ENCODE results near the gene HSPBP1. TPM values are rescaled to one million over a fixed set of nuclear protein-coding genes. Genes with fewer than 3 reads are reported as not detected.
A peak's percentile ranks its signal among the peaks of the same experiment; 100 is the strongest.

Gene HSPBP1
- total and polyA plus RNA-seq, 9 of the 15 experiments (the other 6 are each of a cell fraction or from before 2014, with no cell fraction given): 0.83 to 81.3 (median 21.8) TPM

GRCh38 chr19:55308281-55308680 lies 28.4 kb upstream of the HSPBP1 start:
- TF ChIP-seq POLR2G (IDR thresholded peaks at IDR 0.05; ENCODE audit: low read depth, low read length): 0 out of 2 replicates have a peak, but pooled peaks have one; percentile 24
- no peak for TF ChIP-seq BRD4 (IDR thresholded peaks at IDR 0.05)
- BruUV-seq (replicated peaks): no TSS peak
- Histone ChIP-seq H3K9me3 (replicated peaks; ENCODE audit: control insufficient read depth, insufficient read depth, low read depth, low read length) (no peaks in the 10 kb centered on the region; the same call in 1 of the 2 replicates), H3K9ac (ENCODE audit: insufficient read depth in 1 of 2, low read depth in 2 of 2, low read length in 2 of 2) (peak overlapping the region in 1 of 2 experiments; percentile 40; a peak in 1 of 4 replicates), H2AFZ (ENCODE audit: low read depth, low read length) (no peak overlapping the region), H3K36me3 (ENCODE audit: control insufficient read depth, insufficient read depth, low read length) (peaks cover 5% of the 10 kb centered on the region; the same call in 1 of the 3 replicates), H3K27ac (ENCODE audit: extremely low read depth, low read depth, low read length) (no peak overlapping the region), H3K4me3 (no peak overlapping the region), H3K79me2 (ENCODE audit: control insufficient read depth, insufficient read depth, low read length) (no peaks in the 10 kb centered on the region), H3K27me3 (ENCODE audit: control insufficient read depth in 2 of 2, insufficient read depth in 2 of 2, low read length in 2 of 2) (no peaks in the 10 kb centered on the region), H3K4me1 (replicated peaks in 1 of 2; ENCODE audit: control insufficient read depth in 2 of 2, insufficient read depth in 2 of 2, low read length in 2 of 2) (peaks cover 0 to 47% of the 10 kb centered on the region in 2 experiments; a peak in 3 of 5 replicates), H4K20me1 (replicated peaks; ENCODE audit: control insufficient read depth, insufficient read depth, low read length) (no peaks in the 10 kb centered on the region), H3K4me2 (ENCODE audit: insufficient read depth, low read length) (no peak overlapping the region), H3K9me1 (ENCODE audit: control insufficient read depth, insufficient read depth, low read length) (no peaks in the 10 kb centered on the region)
- FAIRE-seq: no peak
- POLR2A ChIA-PET: no interaction called here
- 70% methylated on average over 7 of the region's 11 CpGs for WGBS (ENCODE audit: insufficient coverage, low coverage, missing lambda C conversion rate)
- no peak for ATAC-seq
- intact Hi-C loops (cut with micrococcal nuclease) (no loop called here), in situ Hi-C loops (cut with MboI) (no loop called here)
- CTCF ChIA-PET (ENCODE audit: low intra/inter-chr PET ratio): no interaction called here
- DNase-seq (ENCODE audit: extremely low read depth in 1 of 4, low spot score in 3 of 4): no peak

GRCh38 chr19:55306712-55307111 lies 26.8 kb upstream of the HSPBP1 start:
- Histone ChIP-seq H2AFZ (ENCODE audit: low read depth, low read length) (no peak overlapping the region), H3K27ac (ENCODE audit: extremely low read depth, low read depth, low read length) (no peak overlapping the region), H4K20me1 (replicated peaks; ENCODE audit: control insufficient read depth, insufficient read depth, low read length) (no peaks in the 10 kb centered on the region), H3K4me2 (ENCODE audit: insufficient read depth, low read length) (no peak overlapping the region), H3K9me3 (replicated peaks; ENCODE audit: control insufficient read depth, insufficient read depth, low read depth, low read length) (no peaks in the 10 kb centered on the region; the same call in 1 of the 2 replicates), H3K27me3 (ENCODE audit: control insufficient read depth in 2 of 2, insufficient read depth in 2 of 2, low read length in 2 of 2) (no peaks in the 10 kb centered on the region), H3K9ac (ENCODE audit: insufficient read depth in 1 of 2, low read depth in 2 of 2, low read length in 2 of 2) (no peak overlapping the region), H3K9me1 (ENCODE audit: control insufficient read depth, insufficient read depth, low read length) (no peaks in the 10 kb centered on the region), H3K4me3 (no peak overlapping the region), H3K36me3 (ENCODE audit: control insufficient read depth, insufficient read depth, low read length) (peaks cover 5% of the 10 kb centered on the region; the same call in 1 of the 3 replicates), H3K4me1 (replicated peaks in 1 of 2; ENCODE audit: control insufficient read depth in 2 of 2, insufficient read depth in 2 of 2, low read length in 2 of 2) (peaks cover 0 to 46% of the 10 kb centered on the region in 2 experiments; a peak in 3 of 5 replicates), H3K79me2 (ENCODE audit: control insufficient read depth, insufficient read depth, low read length) (no peaks in the 10 kb centered on the region)
- FAIRE-seq (no peak), DNase-seq (ENCODE audit: extremely low read depth in 1 of 4, low spot score in 3 of 4) (no peak), ATAC-seq (no peak)
- intact Hi-C loops (cut with micrococcal nuclease): no loop called here
- in situ Hi-C loops (cut with MboI): no loop called here
- ChIA-PET CTCF (ENCODE audit: low intra/inter-chr PET ratio) (no interaction called here), POLR2A (interaction anchor here (1.0 to 1.1 kb wide), 2 partner anchors 12 to 101 kb away, joined by 3 read pairs; partner anchors contain the start of gene UBE2S)
- BruUV-seq (replicated peaks): no TSS peak
- WGBS (ENCODE audit: insufficient coverage, low coverage, missing lambda C conversion rate): 59% methylated on average over 3 of the region's 3 CpGs
- TF ChIP-seq ZBTB2 (IDR thresholded peaks at IDR 0.05) (no peak), BCL6 (CRISPR knock-in tag; IDR thresholded peaks at IDR 0.05) (no peak), BCOR (IDR thresholded peaks at IDR 0.05) (0 out of 2 replicates have a peak, but pooled peaks have one; percentile 31), ELF2 (CRISPR knock-in tag; IDR thresholded peaks at IDR 0.05) (no peak)
